Measurements from ENCODE around the gene ROR1.

Gene ROR1

DNA sequence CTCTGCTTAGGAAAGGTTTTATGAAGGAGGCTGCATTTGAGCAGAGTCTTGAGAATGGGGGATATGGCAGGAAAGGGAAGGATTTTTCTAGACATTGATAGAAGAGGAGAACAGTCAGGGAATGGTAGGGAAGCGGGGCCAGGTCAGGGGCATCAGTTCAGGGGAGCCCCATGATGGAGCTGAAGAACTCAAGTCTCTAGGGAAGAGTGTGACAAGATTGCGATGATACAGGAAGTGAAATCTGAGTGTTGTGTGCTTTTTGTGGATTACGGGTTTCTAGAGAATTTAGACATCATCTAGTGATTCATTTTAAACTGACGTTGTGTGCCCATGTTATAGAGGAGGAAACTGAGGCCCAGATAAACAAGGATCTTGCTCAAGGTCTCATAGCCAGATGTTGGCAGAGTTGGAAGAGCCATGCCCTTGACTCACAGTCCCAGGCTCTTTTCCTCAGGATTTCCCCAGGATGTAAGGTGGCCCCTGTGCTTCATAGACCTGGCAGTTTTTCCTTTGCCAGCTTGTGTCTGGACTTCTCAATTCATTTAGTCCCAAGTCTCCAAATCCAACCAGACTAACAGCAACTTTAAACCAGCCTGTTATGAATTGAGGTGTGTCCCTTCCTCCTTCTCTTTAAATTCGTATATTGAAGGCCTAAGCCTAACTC is 130.3 kb downstream of the ROR1 start:
- in situ Hi-C loops (cut with MboI; ENCODE audit: low sequenced_read_pairs) = no loop called here

GRCh38 chr1:63904826-63905225 is 131.0 kb downstream of the ROR1 start:
- in situ Hi-C loops (cut with MboI; ENCODE audit: low sequenced_read_pairs) = no loop called here

DNA sequence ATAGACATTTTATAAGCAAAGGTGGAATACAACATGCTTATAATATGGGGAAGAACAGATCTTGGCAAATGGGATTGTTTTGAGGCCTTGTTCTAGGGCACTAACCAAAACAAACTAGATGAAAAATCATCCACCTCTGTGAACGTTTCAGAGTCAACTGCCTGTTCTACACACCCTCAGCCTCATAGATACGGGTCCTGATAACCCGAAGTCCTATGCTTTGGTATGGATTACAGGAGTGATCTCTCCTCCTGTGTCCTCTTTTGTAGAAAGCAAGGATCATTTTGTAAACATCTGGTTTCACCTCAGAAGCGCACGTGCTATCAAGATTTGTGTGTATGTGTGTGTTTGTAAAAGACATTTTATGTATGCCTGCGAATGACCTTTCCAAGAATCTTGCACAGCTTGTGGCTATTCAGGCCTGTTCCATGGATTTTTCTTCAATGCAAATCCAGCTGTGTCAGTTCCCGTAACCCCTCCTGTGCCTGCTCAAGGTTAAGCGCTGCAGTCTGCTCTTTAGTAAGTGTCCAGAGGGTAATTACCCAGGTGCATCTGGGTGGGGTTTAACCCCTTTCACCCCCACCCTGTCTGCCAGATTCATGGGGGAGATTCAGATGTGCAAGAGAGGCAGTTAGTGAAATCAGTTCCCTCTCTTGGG is 132.4 kb downstream of the ROR1 start:
- in situ Hi-C loops (cut with MboI; ENCODE audit: low sequenced_read_pairs) = no loop called here

DNA sequence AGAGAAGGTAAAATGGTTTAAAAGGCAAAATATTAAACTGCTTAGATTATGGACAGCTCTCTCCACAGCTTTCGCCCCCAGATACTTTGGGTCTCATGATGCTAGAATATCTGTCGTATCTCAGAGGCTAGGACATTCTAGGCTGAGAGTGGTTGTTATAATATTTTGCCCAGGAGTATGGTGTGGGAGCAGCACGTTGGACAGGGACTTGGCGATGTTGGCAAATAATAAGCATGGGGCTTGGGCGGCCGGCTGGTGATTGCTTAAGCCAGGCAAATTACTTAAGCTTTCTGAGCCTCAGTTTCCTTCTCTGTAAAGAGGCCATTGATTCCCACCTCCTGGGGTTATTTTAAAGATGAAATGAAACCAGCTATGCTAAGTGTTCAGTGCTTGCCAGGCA is 133.2 kb downstream of the ROR1 start:
- in situ Hi-C loops (cut with MboI; ENCODE audit: low sequenced_read_pairs) = no loop called here

DNA sequence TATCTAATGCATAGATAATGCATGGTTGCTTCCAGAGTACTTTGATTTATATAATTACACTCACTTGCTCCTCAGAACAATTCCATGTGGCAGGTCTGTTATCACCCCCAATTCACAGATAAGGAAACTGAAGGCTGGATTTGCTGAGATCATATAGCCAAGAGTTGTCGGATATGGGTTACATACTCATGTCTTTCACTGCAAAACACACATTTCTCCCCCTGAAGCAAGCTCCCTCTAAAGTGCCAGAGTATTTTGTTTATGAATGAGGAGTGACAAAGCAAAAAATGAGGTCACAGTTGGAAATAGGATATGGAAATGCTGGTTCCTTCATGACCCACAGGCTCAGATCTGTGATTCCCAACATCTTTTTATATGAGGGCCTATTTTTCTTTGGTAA is 134.2 kb downstream of the ROR1 start:
- in situ Hi-C loops (cut with MboI; ENCODE audit: low sequenced_read_pairs) = no loop called here

DNA sequence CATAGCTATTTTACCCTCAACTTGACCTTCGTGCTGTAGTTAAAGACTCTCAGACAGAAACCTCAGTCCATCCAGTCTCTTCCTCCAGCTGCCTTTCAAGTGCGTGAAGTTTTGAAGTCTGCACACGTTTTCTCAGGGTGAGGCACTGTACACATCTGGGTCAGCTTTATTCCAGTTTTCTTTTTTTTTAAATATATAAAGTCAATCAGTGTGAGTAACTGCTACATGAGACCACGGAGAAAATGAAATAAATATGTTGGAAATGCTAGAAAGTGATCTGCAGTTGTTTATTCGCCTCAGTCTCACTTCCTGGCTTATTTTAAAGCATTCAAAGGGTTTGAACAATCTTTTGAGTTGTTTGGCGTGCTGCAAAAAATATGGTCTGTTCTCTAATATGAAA is 135.7 kb downstream of the ROR1 start:
- in situ Hi-C loops (cut with MboI; ENCODE audit: low sequenced_read_pairs) = no loop called here

DNA sequence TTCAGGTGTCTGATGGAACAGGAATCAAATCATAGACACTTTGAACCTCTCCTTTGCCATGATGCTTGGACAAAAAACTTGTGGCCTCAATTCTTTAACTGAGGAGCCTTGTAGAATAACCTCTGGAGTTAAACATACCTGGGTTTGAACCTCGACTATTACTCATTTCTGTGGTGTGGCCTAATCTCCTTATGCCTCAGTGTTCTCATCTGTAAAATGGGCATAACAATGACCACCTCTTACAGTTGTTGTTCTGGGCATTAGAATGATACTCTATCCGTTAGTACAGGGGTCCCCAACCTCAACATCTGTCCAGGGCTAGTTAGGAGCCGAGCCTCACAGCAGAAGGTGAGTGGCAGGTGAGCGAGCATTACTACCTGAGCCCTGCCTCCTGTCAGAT is 137.2 kb downstream of the ROR1 start:
- in situ Hi-C loops (cut with MboI; ENCODE audit: low sequenced_read_pairs) = no loop called here

DNA sequence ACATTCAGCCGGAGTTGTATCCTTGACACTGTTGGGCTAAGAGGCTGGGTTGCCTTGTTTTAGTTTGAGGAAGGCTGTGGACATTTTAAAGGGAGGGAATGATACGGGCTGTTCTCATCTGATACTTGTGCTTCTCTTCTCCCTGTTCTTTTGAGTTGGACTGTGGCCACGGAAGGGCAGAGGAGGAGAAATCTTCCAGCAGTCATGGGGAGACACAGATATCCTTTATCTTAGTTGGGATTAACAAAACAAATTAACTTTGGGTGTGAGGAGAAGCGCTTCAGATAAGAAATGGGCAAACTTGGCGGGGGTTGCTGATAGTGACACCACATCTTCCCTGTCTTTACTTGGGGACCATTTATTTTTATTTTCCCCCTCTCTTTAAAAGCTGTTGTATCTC is 138.8 kb downstream of the ROR1 start:
- in situ Hi-C loops (cut with MboI; ENCODE audit: low sequenced_read_pairs) = no loop called here

DNA sequence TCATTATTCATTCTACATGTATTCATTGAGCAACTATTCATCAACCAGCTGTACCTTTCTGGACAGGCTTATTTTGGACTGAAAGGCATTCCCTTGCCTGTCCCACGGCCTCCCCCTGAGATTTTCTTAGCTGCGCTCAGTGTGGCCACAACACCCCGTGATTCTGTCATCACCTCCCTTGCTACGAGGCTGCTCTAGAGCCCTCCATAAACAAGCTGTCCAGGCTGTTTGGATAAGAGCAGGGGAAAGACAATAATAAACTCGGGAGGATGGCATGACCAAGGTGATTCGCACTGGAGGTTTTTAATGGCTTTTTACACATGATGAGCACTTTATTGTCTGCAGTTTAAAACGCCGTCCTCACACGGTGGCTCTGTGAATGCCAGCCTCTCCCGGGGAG is 139.7 kb downstream of the ROR1 start:
- in situ Hi-C loops (cut with MboI; ENCODE audit: low sequenced_read_pairs) = no loop called here

- in situ Hi-C loops (cut with MboI; ENCODE audit: low sequenced_read_pairs) = no loop called here
These were observed 140.4 kb downstream of the ROR1 start for GRCh38 chr1:63914241-63914640.

- in situ Hi-C loops (cut with MboI; ENCODE audit: low sequenced_read_pairs) = no loop called here
These were observed 140.9 kb downstream of the ROR1 start for GRCh38 chr1:63914706-63915105.

DNA sequence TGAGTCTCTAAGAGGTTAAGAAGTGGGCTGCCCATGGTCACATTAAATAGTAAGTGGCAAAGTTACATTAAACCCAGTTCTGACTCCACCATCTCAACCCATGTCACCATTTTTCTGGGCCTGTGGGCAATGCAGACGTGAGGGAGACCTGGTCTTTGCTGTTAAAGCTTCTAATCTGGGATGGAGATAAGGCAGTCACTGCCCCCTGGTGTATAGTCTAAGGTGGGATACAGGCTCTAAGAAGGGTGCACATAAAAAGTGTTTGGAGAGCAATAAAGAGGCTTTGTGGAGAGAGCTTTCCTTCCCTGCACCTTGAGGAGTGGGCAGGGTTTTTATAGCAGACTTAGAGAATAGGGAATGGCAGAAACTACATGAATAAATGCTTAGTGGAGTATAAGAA is 141.3 kb downstream of the ROR1 start:
- in situ Hi-C loops (cut with MboI; ENCODE audit: low sequenced_read_pairs) = no loop called here

GRCh38 chr1:63916485-63917360 is 142.9 kb downstream of the ROR1 start:
- in situ Hi-C loops (cut with MboI; ENCODE audit: low sequenced_read_pairs) = no loop called here

GRCh38 chr1:63917571-63918417 is 144.0 kb downstream of the ROR1 start:
- in situ Hi-C loops (cut with MboI; ENCODE audit: low sequenced_read_pairs) = no loop called here

GRCh38 chr1:63918418-63918945 is 144.7 kb downstream of the ROR1 start:
- in situ Hi-C loops (cut with MboI; ENCODE audit: low sequenced_read_pairs) = no loop called here

DNA sequence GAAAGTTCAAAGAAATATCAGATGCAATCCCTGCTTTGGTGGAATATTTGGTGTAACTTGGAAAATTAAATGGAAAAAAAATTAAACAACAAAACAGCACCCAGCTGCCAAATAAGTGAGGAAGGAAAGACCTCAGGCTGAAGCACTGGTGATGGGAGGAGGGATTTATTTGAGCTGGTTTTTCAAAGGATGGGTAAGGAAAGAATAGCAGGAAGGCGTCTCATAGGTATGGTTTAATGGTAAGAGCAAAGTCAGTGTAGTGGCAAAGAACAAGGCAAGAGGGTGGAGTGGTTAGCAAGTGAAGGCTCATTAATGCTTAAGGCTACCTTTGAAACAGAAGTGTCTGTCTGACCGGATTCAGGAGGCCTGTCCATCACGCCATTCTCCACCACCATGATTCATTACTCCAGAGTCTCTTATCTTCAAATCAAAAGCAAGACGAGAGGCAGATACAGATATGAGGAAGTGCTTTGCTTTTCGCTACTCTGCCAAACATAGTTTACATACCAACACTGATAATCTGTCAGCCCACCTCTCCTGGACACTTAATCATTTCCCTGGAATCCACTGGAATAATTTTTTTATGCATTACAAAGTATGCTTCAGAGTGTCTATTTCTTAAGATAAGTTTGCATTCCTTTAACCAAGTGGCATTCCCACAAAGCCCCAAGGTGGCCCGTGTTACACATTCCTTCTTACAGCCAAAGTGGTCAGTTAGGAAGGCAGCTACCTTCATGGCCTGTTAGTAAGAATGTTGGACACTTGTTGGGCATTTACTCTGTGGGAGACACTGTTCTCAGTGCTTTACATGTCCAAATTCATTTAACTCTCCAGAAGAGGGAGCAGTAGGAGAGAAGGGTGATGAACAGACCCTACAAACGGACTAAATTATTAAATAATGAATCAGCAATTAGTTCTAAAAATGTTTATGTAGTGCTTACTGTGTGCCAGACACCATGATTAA is 146.6 kb downstream of the ROR1 start:
- in situ Hi-C loops (cut with MboI; ENCODE audit: low sequenced_read_pairs) = no loop called here

DNA sequence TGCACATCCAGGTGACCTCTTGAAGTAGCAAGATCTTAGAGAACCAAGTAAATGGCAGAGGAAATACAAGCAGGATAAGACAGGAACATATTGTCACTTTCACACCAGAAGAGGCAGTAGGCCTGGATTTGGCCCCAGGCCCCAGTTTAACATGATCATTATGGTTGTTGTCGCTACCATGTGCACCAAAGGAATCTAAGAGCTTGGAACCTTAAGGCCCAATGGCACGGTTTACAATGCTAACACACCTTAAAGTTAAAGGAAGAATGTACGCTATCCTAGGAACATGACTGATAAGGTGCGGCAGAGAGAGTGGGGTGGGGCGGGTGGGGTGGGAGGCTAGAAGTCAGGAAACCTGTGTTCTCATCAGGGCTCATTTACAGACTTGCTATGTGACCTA is 147.5 kb downstream of the ROR1 start:
- in situ Hi-C loops (cut with MboI; ENCODE audit: low sequenced_read_pairs) = no loop called here

GRCh38 chr1:63921802-63922201 is 148.0 kb downstream of the ROR1 start:
- in situ Hi-C loops (cut with MboI; ENCODE audit: low sequenced_read_pairs) = no loop called here

- in situ Hi-C loops (cut with MboI; ENCODE audit: low sequenced_read_pairs) = no loop called here
These were observed 149.0 kb downstream of the ROR1 start for GRCh38 chr1:63922848-63923247.

GRCh38 chr1:63923302-63923701 is 149.5 kb downstream of the ROR1 start:
- in situ Hi-C loops (cut with MboI; ENCODE audit: low sequenced_read_pairs) = no loop called here
